K562 (cell line): ENCODE measurements around the gene PTPRE. TPM values are rescaled to one million over a fixed set of nuclear protein-coding genes. Genes with fewer than 3 reads are reported as not detected.

ENCODE experiments used
- ATAC-seq: fragments of 200-7000 bp; cut with Tn5 transposase; 3 replicates; pipeline ENCODE4 v1.9.1; 2020; ENCODE audit warnings: moderate library complexity
- BruUV-seq: library from RNA; stranded (reverse); fragments of 400-500 nt; replicated peaks from 2 replicates; lab custom pipeline; 2021; lab: Mats Ljungman, UMichigan
- CTCF ChIA-PET: fragments of 300-600 bp; formaldehyde crosslinking; extraction: SDS; loops from one replicate; lab custom pipeline; 2021; ENCODE audit warnings: low intra/inter-chr PET ratio; lab: Yijun Ruan, JAX
- POLR2A ChIA-PET: fragments of 300-600, 350-650 bp; sonication (Branson Sonifier 250); formaldehyde crosslinking; extraction: SDS; loops from one replicate; lab custom pipeline; 2021; ENCODE audit warnings: antibody characterized with exemption, inconsistent platforms; lab: Yijun Ruan, JAX
- DNase-seq, 4 experiments: peaks; one replicate each; pipeline versions ENCODE4 v3.0.0 to v3.0.0-alpha.2; 2011 to 2018; ENCODE audit warnings: low spot score in 3 of 4, mixed read lengths in 3 of 4; ENCODE audit errors: extremely low read depth in 1 of 4
- FAIRE-seq: peaks from 2 replicates; lab custom pipeline; 2011; peaks lifted over from hg19 to GRCh38; lab: Jason Lieb, UNC
- H2AFZ ChIP-seq: 2 replicates; pipeline ENCODE4 v1.6.0; 2011; ENCODE audit warnings: low read depth, low read length, control low read depth, inconsistent platforms
- H3K27ac ChIP-seq: fragments of 200-600 bp; 3 replicates; pipeline ENCODE4 v1.8.0; 2011; ENCODE audit warnings: low read depth, mild to moderate bottlenecking, control low read depth, inconsistent platforms, low read length, moderate library complexity, mixed read lengths; ENCODE audit errors: extremely low read depth
- H3K27me3 ChIP-seq, 2 experiments: fragments of 300-600 bp in 1 of 2; 2 replicates in 1 of 2; 3 replicates in 1 of 2; pipeline versions ENCODE4 v1.6.0 to v1.8.0; 2011; ENCODE audit warnings: inconsistent platforms in 2 of 2, low read length in 2 of 2, mild to moderate bottlenecking in 1 of 2, mixed read lengths in 1 of 2, moderate library complexity in 1 of 2; ENCODE audit not compliant: control insufficient read depth in 2 of 2, insufficient read depth in 2 of 2
- H3K36me3 ChIP-seq: fragments of 300-600 bp; 3 replicates; pipeline ENCODE4 v1.8.0; 2011; ENCODE audit warnings: mild to moderate bottlenecking, low read length, inconsistent platforms; ENCODE audit not compliant: control insufficient read depth, insufficient read depth
- H3K4me1 ChIP-seq, 2 experiments: fragments of 200-600 bp in 1 of 2; replicated peaks in 1 of 2; 2 replicates in 1 of 2; 3 replicates in 1 of 2; pipeline versions ENCODE4 v1.5.1 to v1.8.0; 2011; ENCODE audit warnings: inconsistent platforms in 2 of 2, low read length in 2 of 2, mild to moderate bottlenecking in 1 of 2, mixed read lengths in 1 of 2, moderate library complexity in 1 of 2; ENCODE audit not compliant: control insufficient read depth in 2 of 2, insufficient read depth in 2 of 2
- H3K4me2 ChIP-seq: 2 replicates; pipeline ENCODE4 v1.6.1; 2011; ENCODE audit warnings: low read length, control low read depth, inconsistent platforms, mixed read lengths; ENCODE audit not compliant: insufficient read depth
- H3K4me3 ChIP-seq: fragments of 200-600 bp; sonication (generic), shearing (Covaris generic); 2 replicates; pipeline ENCODE4 v1.5.1; 2016; ENCODE audit warnings: control low read depth, inconsistent platforms
- H3K79me2 ChIP-seq: fragments of 200-600 bp; 3 replicates; pipeline ENCODE4 v1.8.0; 2011; ENCODE audit warnings: low read length, inconsistent platforms; ENCODE audit not compliant: control insufficient read depth, insufficient read depth
- H3K9ac ChIP-seq, 2 experiments: 2 replicates each; pipeline versions ENCODE4 v1.6.0 to v1.6.1; 2011; ENCODE audit warnings: low read depth in 2 of 2, low read length in 2 of 2, control low read depth in 1 of 2, inconsistent platforms in 1 of 2, mild to moderate bottlenecking in 1 of 2, mixed read lengths in 1 of 2; ENCODE audit not compliant: insufficient read depth in 1 of 2
- H3K9me1 ChIP-seq: one replicate; pipeline ENCODE4 v1.6.0; 2011; ENCODE audit warnings: inconsistent platforms, mild to moderate bottlenecking, low read length, moderate library complexity; ENCODE audit not compliant: control insufficient read depth, insufficient read depth
- H3K9me3 ChIP-seq: replicated peaks from 2 replicates; pipeline ENCODE4 v1.5.1; 2011; ENCODE audit warnings: low read depth, low read length, inconsistent platforms; ENCODE audit not compliant: control insufficient read depth, insufficient read depth
- H4K20me1 ChIP-seq: replicated peaks from 2 replicates; pipeline ENCODE4 v1.6.1; 2011; ENCODE audit warnings: low read length, inconsistent platforms, mixed read lengths; ENCODE audit not compliant: control insufficient read depth, insufficient read depth
- CHCHD3 ChIP-seq: fragments of 250-450 bp; sonication (Bioruptor Pico); IDR thresholded peaks from 2 replicates; pipeline ENCODE4 v2.1.2; 2022; ENCODE audit warnings: mild to moderate bottlenecking
- CTBP1 ChIP-seq: fragments of 450-650 bp; IDR thresholded peaks from 2 replicates; pipeline ENCODE4 v1.6.1; 2016; ENCODE audit warnings: borderline replicate concordance
- ESRRA ChIP-seq: fragments of 450-650 bp; IDR thresholded peaks from 2 replicates; pipeline ENCODE4 v1.6.1; 2014; ENCODE audit warnings: low read depth, mild to moderate bottlenecking, moderate library complexity, borderline replicate concordance
- MAFG ChIP-seq: fragments of 450-650 bp; conservative IDR thresholded peaks from 2 replicates; pipeline ENCODE4 v1.6.1; 2016; ENCODE audit warnings: missing genetic modification characterization, missing compliant biosample characterization
- MEF2D ChIP-seq: conservative IDR thresholded peaks from 2 replicates; pipeline ENCODE4 v1.6.1; 2016; ENCODE audit warnings: low read depth, missing genetic modification characterization, missing compliant biosample characterization
- RFX5 ChIP-seq: IDR thresholded peaks from 2 replicates; pipeline ENCODE4 v1.6.1; 2011; ENCODE audit warnings: low read depth, mild to moderate bottlenecking, improper control_type of control experiment, low read length
- SUPT5H ChIP-seq: fragments of 450-650 bp; IDR thresholded peaks from 2 replicates; pipeline ENCODE4 v1.6.1; 2016
- TOE1 ChIP-seq, 2 experiments: fragments of 450-650 bp in 1 of 2; sonication (generic) in 1 of 2; formaldehyde crosslinking in 1 of 2; IDR thresholded peaks; 2 replicates each; pipeline versions ENCODE4 v1.7.1 to v1.8.0; 2016 to 2022; ENCODE audit warnings: borderline replicate concordance in 2 of 2, mild to moderate bottlenecking in 2 of 2, antibody characterized with exemption in 1 of 2, inconsistent platforms in 1 of 2, low read depth in 1 of 2, missing genetic modification reagents in 1 of 2, moderate library complexity in 1 of 2
- ZNF165 ChIP-seq: fragments of 250-450 bp; sonication (Bioruptor Pico); IDR thresholded peaks from 2 replicates; pipeline ENCODE4 v1.4.0; 2020; ENCODE audit warnings: borderline replicate concordance
- ZNF274 ChIP-seq: IDR thresholded peaks from 2 replicates; pipeline ENCODE4 v1.6.1; 2011; ENCODE audit warnings: low read depth, mild to moderate bottlenecking, low read length, moderate library complexity, borderline replicate concordance
- ZNF780A ChIP-seq: fragments of 250-450 bp; sonication (Bioruptor Pico); IDR thresholded peaks from 2 replicates; pipeline ENCODE4 v1.5.0; 2021; ENCODE audit warnings: mild to moderate bottlenecking
- WGBS: fragments of 100-300 bp; shearing (Covaris generic); methylation state at CpG from one replicate; pipeline ENCODE4 v1.1.6; 2016; ENCODE audit warnings: low coverage, mixed read lengths; ENCODE audit not compliant: insufficient coverage; ENCODE audit errors: missing lambda C conversion rate; 5-methylcytosine and 5-hydroxymethylcytosine counted together
- in situ Hi-C: fragments of 300-500 bp; cut with MboI; formaldehyde crosslinking; loops from 4 replicates; pipeline ENCODE4 v1.15.0; 2018; ENCODE audit warnings: inconsistent platforms, mixed read lengths
- intact Hi-C: fragments of 100-400 bp; cut with micrococcal nuclease; formaldehyde crosslinking; loops from 2 replicates; pipeline ENCODE4 v1.14.2; 2022
- polyA plus RNA-seq, 8 experiments: library from polyadenylated mRNA; depleted of rRNA in 4 of 8; stranded (reverse) in 5 of 8; unstranded in 3 of 8; fragments of >200 nt; fragmentation: Nextera tagmentation in 2 of 8; fragmentation: Illumina TruSeq in 1 of 8; extraction: Ambion mirVana in 2 of 8; extraction: Trizol in 1 of 8; gene quantifications; 2 replicates each; pipeline versions ENCODE4 v1.2.1 to v1.2.3, GENCODE V29; 2011 to 2014; ENCODE audit warnings: inconsistent platforms in 1 of 8, missing spikeins in 1 of 8
- total RNA-seq, 7 experiments: library from RNA; depleted of rRNA in 6 of 7; stranded (reverse); fragments of >200 nt in 6 of 7; fragmentation: Illumina TruSeq in 2 of 7; extraction: Trizol in 2 of 7; gene quantifications; 2 replicates each; pipeline versions ENCODE4 v1.2.1 to v1.2.3, GENCODE V29; 2011 to 2021; ENCODE audit warnings: low replicate concordance in 1 of 7
- TF ChIP-seq, protein P1 (sequence below), 2 experiments: fragments of 450-650 bp in 1 of 2; sonication (generic) in 1 of 2; formaldehyde crosslinking in 1 of 2; IDR thresholded peaks in 1 of 2; conservative IDR thresholded peaks in 1 of 2; 2 replicates each; pipeline versions ENCODE4 v1.6.1 to v1.8.1; 2016 to 2023; ENCODE audit warnings: mild to moderate bottlenecking in 2 of 2, moderate library complexity in 2 of 2, inconsistent platforms in 1 of 2, missing genetic modification reagents in 1 of 2
- TF ChIP-seq, protein P2 (sequence below): IDR thresholded peaks from 3 replicates; pipeline ENCODE4 v1.6.1; 2011; ENCODE audit warnings: borderline replicate concordance, mild to moderate bottlenecking, moderate library complexity; ENCODE audit not compliant: insufficient read length; ENCODE audit errors: extremely low read depth
- TF ChIP-seq, protein P3 (sequence below): fragments of 250-450 bp; sonication (Bioruptor Pico); IDR thresholded peaks from 2 replicates; pipeline ENCODE4 v1.8.0; 2021; ENCODE audit warnings: moderate library complexity, mild to moderate bottlenecking, inconsistent platforms

PTPRE gene
- total and polyA plus RNA-seq, 9 of the 15 experiments (the other 6 are each of a cell fraction or from before 2014, with no cell fraction given), result 0.01 to 0.13 (median 0.04) TPM; not detected in 4

DNA sequence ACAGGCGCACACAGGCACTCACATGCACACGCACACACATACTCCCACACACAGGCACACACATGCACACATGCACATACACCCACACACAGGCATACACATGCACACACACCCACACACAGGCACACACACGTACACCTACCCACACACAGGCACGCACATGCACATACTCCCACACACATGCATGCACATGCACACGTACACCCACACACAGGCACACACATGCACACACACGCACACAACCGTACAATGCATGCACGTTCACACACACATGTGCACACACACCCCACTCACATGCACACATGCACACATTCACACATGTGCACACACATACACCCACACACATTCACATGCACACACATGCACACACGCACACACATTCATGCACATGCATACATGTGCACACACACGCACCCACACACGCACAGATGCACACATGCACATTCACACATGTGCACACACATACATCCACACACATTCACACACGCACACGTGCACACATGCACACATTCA is 160.0 kb downstream of the PTPRE start:
- in situ Hi-C loops (no loop called here), intact Hi-C loops (loop anchor here (10.0 kb wide), 1 partner anchor 52 kb away; no protein-coding TSS in a partner anchor)
- 9% methylated on average over 9 of the region's 13 CpGs for WGBS
- no TSS peak for BruUV-seq
- TF ChIP-seq, protein P1, sequence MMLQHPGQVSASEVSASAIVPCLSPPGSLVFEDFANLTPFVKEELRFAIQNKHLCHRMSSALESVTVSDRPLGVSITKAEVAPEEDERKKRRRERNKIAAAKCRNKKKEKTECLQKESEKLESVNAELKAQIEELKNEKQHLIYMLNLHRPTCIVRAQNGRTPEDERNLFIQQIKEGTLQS (IDR thresholded peaks at IDR 0.05), result no peak
- TF ChIP-seq, protein P1 (CRISPR knock-in tag; conservative IDR thresholded peaks at IDR 0.05), result no peak
- TF ChIP-seq ZNF165 (no peak), TOE1 (IDR thresholded peaks at IDR 0.05; ENCODE audit: borderline replicate concordance) (no peak), TOE1 (CRISPR knock-in tag; IDR thresholded peaks at IDR 0.05; ENCODE audit: borderline replicate concordance, low read depth) (no peak), RFX5 (no peak), ZNF780A (CRISPR knock-in tag) (no peak), CHCHD3 (CRISPR knock-in tag) (no peak), ESRRA (no peak), MEF2D (no peak), ZNF274 (no peak), MAFG (tag) (no peak), SUPT5H (no peak), CTBP1 (no peak)
- TF ChIP-seq, protein P2, sequence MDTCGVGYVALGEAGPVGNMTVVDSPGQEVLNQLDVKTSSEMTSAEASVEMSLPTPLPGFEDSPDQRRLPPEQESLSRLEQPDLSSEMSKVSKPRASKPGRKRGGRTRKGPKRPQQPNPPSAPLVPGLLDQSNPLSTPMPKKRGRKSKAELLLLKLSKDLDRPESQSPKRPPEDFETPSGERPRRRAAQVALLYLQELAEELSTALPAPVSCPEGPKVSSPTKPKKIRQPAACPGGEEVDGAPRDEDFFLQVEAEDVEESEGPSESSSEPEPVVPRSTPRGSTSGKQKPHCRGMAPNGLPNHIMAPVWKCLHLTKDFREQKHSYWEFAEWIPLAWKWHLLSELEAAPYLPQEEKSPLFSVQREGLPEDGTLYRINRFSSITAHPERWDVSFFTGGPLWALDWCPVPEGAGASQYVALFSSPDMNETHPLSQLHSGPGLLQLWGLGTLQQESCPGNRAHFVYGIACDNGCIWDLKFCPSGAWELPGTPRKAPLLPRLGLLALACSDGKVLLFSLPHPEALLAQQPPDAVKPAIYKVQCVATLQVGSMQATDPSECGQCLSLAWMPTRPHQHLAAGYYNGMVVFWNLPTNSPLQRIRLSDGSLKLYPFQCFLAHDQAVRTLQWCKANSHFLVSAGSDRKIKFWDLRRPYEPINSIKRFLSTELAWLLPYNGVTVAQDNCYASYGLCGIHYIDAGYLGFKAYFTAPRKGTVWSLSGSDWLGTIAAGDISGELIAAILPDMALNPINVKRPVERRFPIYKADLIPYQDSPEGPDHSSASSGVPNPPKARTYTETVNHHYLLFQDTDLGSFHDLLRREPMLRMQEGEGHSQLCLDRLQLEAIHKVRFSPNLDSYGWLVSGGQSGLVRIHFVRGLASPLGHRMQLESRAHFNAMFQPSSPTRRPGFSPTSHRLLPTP, result no peak
- TF ChIP-seq, protein P3, sequence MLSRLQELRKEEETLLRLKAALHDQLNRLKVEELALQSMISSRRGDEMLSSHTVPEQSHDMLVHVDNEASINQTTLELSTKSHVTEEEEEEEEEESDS (CRISPR knock-in tag), result no peak
- Histone ChIP-seq H3K27me3 (peaks cover 3 to 27% of the 10 kb centered on the region in 2 experiments; a peak in 3 of 5 replicates), H3K9me1 (no peaks in the 10 kb centered on the region), H3K4me3 (no peak overlapping the region), H3K36me3 (no peaks in the 10 kb centered on the region; the same call in 2 of the 3 replicates), H4K20me1 (no peaks in the 10 kb centered on the region), H3K9me3 (no peaks in the 10 kb centered on the region), H3K4me2 (no peak overlapping the region), H3K9ac (no peak overlapping the region), H2AFZ (no peak overlapping the region), H3K79me2 (no peaks in the 10 kb centered on the region), H3K27ac (no peak overlapping the region), H3K4me1 (peaks cover 3 to 5% of the 10 kb centered on the region in 2 experiments; a peak in 3 of 5 replicates)
- POLR2A ChIA-PET, result no interaction called here
- no peak for DNase-seq
- no peak for ATAC-seq
- CTCF ChIA-PET, result no interaction called here
- no peak for FAIRE-seq
